HAP-1 (cell line): ENCODE results near the gene STARD7.
"Not testable (repeated sequence)": the region's sequence is repeated elsewhere in the genome, so short reads cannot be mapped to it uniquely, and the experiment has no call there.

ENCODE experiments used
- DNase-seq, 2 experiments: peaks; one replicate each; pipeline ENCODE4 v3.0.0-alpha.2; 2016 to 2020; ENCODE audit warnings: low spot score in 2 of 2
- H3K27me3 ChIP-seq: fragments of 250-450 bp; sonication (Bioruptor Pico); 2 replicates; pipeline ENCODE4 v1.5.1; 2020; ENCODE audit warnings: low read depth, mild to moderate bottlenecking, moderate library complexity
- H3K36me3 ChIP-seq: fragments of 250-450 bp; sonication (Bioruptor Pico); replicated peaks from 2 replicates; pipeline ENCODE4 v1.5.1; 2020; ENCODE audit warnings: mild to moderate bottlenecking
- H3K4me1 ChIP-seq: fragments of 250-450 bp; sonication (Bioruptor Pico); 2 replicates; pipeline ENCODE4 v1.5.1; 2020; ENCODE audit warnings: mild to moderate bottlenecking
- H3K4me3 ChIP-seq: fragments of 250-450 bp; sonication (Bioruptor Pico); 2 replicates; pipeline ENCODE4 v1.5.1; 2020; ENCODE audit warnings: mild to moderate bottlenecking, moderate library complexity
- H3K9me3 ChIP-seq: fragments of 250-450 bp; sonication (Bioruptor Pico); 2 replicates; pipeline ENCODE4 v1.5.1; 2020; ENCODE audit warnings: mild to moderate bottlenecking, moderate library complexity
- in situ Hi-C: fragments of 300-500 bp; cut with MboI; formaldehyde crosslinking; loops from 3 replicates; pipeline ENCODE4 v1.14.3; 2020; ENCODE audit warnings: low sequenced_read_pairs, inconsistent platforms, mixed read lengths

The STARD7 gene

GRCh38 chr2:96148410-96149217 lies 60.0 kb downstream of the STARD7 start:
- Histone ChIP-seq H3K27me3 (no peaks in the 10 kb centered on the region), H3K4me1 (peaks cover 10% of the 10 kb centered on the region), H3K9me3 (no peaks in the 10 kb centered on the region), H3K4me3 (no peak overlapping the region), H3K36me3 (peaks cover 4% of the 10 kb centered on the region; the same call in 1 of the 2 replicates)
- in situ Hi-C loops, result no loop called here
- DNase-seq, result no peak

DNA sequence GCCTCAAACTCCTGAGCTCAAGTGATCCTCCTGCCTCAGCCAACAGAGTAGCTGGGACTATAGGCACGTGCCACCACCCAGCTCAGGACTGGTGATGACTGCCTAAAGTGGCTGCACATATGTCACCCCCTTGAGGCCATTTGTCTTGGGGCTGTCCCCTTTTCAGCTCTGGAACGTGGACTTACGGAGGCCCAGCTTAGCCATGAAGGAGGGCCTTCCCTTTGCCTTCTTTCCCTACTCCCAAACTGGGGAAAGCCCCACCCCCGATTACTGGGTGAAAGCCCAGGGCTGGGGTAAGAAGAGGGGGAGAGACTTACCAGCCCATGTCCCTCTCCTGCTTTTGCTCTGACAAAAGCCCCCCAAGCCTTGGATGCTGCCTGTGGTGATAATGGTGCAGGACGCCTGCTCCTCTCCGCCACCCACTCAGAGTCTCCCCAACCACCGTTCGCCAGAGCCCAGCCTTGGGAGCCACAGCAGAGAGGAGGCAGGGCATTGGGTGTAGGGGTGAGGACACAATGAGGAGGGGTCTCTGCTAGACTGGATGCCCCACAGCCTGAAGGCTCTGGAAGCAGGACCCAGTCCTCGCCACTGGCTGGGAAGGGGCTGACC lies 60.9 kb downstream of the STARD7 start:
- DNase-seq, result no peak
- no peak overlapping the region for H3K4me3 ChIP-seq
- in situ Hi-C loops, result no loop called here
- H3K9me3 ChIP-seq, result no peaks in the 10 kb centered on the region
- peaks cover 13% of the 10 kb centered on the region; the same call in 1 of the 2 replicates for H3K36me3 ChIP-seq
- H3K27me3 ChIP-seq, result no peaks in the 10 kb centered on the region
- H3K4me1 ChIP-seq, result peaks cover 12% of the 10 kb centered on the region

- Histone ChIP-seq H3K36me3 (peaks cover 13% of the 10 kb centered on the region; the same call in 1 of the 2 replicates), H3K27me3 (no peaks in the 10 kb centered on the region), H3K4me1 (peaks cover 12% of the 10 kb centered on the region), H3K9me3 (no peaks in the 10 kb centered on the region), H3K4me3 (no peak overlapping the region)
- in situ Hi-C loops, result no loop called here
- DNase-seq, result no peak
These were observed 61.6 kb downstream of the STARD7 start for GRCh38 chr2:96146881-96147592.

DNA sequence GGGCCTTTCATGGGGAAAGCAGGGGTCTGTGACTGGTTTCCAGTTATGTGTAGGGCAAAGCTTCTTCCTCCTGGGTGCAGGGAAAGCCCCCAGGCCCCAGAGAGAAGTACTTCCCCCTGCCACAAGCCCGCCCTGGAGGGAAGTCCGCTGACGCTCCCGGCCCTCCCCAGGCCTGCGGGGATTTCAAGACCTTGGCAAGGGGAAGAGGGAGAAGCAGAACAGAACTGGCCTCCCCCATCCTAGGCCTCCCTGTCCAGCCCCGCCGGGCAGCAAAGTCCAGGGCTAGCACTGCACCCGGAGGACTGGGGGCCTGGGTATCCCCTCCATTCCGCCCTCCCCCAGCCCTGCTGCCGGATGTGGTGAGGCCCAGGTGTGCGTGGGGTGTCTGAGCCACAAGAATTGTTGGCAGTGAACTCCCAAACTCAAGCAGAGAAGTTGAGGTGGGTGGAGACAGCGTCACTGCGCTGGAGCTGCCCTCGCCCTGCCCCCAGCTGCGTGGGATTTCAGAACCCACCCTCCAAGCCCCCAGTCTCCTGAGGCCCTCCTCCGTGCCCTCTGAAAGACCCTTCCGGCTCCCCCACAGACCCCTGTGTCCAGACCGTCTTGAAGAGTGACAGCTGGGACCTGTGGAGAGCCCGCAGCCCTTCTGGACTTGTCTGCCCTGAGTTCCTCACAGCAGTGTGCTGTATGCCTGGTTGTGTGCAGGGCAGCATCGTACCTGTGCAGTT lies 62.3 kb downstream of the STARD7 start:
- in situ Hi-C loops, result no loop called here
- H3K9me3 ChIP-seq, result no peaks in the 10 kb centered on the region
- H3K36me3 ChIP-seq, result peaks cover 13% of the 10 kb centered on the region; the same call in 1 of the 2 replicates
- H3K4me3 ChIP-seq, result no peak overlapping the region
- H3K27me3 ChIP-seq, result no peaks in the 10 kb centered on the region
- peaks cover 12% of the 10 kb centered on the region for H3K4me1 ChIP-seq
- no peak for DNase-seq

DNA sequence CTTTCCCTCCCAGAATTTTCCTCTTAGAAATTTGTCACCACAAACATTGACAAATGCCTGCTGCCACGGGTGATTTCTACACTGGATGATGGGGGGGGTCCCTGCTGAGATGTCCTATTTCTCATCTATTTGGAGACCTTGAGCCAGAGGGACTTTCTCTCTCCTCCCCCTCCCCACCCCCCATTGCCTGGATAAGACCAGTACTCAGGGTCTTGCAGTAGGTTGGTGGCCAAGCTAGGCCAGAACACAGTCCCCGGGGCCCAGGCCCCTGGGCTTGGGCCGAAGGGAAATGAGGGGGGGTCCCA lies 62.8 kb downstream of the STARD7 start:
- Histone ChIP-seq H3K27me3 (no peaks in the 10 kb centered on the region), H3K36me3 (peaks cover 13% of the 10 kb centered on the region; the same call in 1 of the 2 replicates), H3K4me3 (peak overlapping the region; percentile 52; the same call in 1 of the 2 replicates), H3K9me3 (no peaks in the 10 kb centered on the region), H3K4me1 (peaks cover 12% of the 10 kb centered on the region)
- in situ Hi-C loops, result no loop called here
- no peak for DNase-seq

DNA sequence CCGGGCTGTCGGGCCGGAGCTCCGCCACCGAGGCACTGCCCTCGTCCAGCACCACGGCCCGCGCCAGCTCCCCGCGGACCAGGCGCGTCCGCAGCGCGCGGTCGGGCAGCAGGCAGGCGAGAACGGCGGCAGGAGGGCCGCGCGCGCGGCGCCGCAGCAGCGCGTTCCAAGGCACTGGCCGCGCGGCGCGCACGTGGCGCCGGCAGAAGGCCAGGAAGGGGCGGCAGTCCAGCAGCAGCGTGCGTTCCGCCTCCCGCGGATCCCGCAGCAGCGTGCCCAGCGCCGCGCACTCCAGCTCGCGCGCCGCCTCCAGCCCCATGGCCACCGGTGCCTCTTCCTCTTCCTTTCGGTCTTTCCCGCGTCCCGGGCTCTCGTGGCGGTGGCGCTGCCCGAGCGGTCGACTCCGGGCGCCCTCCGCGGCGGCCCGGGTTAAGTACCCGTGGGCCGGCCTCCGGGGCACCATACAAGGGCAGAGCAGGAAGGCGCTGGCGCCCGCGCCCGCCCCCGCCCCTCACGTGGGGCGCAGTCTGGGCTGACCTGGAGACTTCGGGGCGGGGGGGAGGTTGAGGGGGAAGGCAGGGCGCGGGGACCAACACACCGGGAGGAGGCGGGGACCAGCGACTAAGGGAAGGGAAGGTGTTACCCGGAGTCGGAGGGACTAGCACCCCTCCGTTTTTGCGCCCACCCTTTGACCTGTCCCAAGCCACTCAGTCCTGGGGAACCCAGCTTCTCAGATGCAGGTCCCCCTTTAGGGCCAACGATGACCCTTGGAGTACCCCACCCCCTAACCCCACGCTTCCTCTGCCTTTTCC lies 63.4 kb downstream of the STARD7 start, which contains the start of gene DUSP2:
TSS of gene DUSP2 (minus strand) at position 405 of the 812 bp plus-strand sequence. CDS start at position 319, 86 bp downstream.
- Histone ChIP-seq H3K36me3 (peaks cover 13% of the 10 kb centered on the region; the same call in 1 of the 2 replicates), H3K4me3 (peak within 1 kb of the TSS; percentile 52), H3K27me3 (no peaks in the 10 kb centered on the region), H3K9me3 (no peaks in the 10 kb centered on the region), H3K4me1 (peaks cover 12% of the 10 kb centered on the region)
- in situ Hi-C loops, result no loop called here
- DNase-seq, result peak; percentile 50 to 81

DNA sequence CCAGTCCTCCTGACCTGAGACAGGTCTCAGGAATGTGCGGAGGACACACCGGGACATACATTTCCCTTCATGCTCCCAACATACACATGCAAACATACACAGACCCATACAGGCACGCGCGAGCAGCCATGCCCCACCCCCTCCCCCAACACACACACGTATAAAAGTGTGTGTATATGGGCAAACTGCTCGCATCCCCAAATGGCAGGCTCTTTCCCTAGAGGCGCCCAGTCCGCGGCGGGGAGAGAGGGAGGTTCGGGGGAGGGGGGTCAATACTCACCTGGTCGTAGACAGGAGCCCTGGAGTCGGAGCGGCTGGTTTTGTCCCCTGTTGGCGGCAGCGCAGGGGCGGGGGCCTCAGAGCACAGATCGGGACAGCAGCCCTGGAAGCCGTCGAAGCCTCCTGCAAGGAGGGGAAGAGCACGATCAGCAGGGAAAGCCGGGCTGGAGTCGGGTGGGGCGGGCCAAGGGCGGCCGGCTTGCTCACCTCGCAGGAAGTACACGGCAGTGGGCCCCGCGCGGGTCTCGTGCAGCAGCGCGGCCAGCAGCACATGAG lies 64.1 kb downstream of the STARD7 start:
- H3K4me1 ChIP-seq, result peaks cover 12% of the 10 kb centered on the region
- no peaks in the 10 kb centered on the region for H3K27me3 ChIP-seq
- in situ Hi-C loops, result no loop called here
- H3K36me3 ChIP-seq, result peaks cover 13% of the 10 kb centered on the region; the same call in 1 of the 2 replicates
- no peaks in the 10 kb centered on the region for H3K9me3 ChIP-seq
- peak overlapping the region; percentile 52 for H3K4me3 ChIP-seq
- DNase-seq, result peak; percentile 12 to 54

DNA sequence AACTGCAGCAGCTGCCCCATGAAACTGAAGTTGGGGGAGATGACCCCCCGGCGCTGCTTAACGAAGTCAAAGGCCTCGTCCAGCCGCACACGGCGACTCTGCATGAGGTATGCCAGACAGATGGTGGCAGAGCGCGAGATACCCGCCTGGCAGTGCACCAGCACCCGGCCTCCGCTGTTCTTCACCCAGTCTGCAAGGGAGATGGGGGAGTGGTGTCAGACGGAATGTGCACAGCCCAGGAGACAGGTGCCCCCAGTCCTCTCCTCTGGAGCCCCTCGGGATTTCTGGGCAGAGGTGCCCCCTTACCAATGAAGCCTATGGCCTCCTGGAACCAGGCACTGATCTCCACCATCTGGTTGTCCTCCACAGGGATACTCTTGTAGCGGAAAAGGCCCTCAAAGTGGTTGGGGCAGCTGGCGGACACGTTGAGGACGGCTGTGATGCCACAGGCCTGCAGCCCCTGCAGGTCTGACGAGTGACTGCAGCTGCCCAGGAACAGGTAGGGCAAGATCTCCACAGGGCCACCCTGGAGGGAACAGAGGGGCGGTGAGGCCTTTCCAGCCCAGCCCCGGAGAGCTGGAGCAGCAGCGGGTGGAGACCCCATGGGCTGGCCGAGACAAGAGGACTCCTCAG lies 64.7 kb downstream of the STARD7 start:
- peaks cover 13% of the 10 kb centered on the region; the same call in 1 of the 2 replicates for H3K36me3 ChIP-seq
- in situ Hi-C loops, result no loop called here
- H3K4me1 ChIP-seq, result peaks cover 12% of the 10 kb centered on the region
- no peaks in the 10 kb centered on the region for H3K27me3 ChIP-seq
- peak; percentile 13 to 68 for DNase-seq
- H3K9me3 ChIP-seq, result no peaks in the 10 kb centered on the region
- H3K4me3 ChIP-seq, result peak overlapping the region; percentile 52

GRCh38 chr2:96143231-96143847 lies 65.3 kb downstream of the STARD7 start:
- H3K36me3 ChIP-seq, result peaks cover 13% of the 10 kb centered on the region; the same call in 1 of the 2 replicates
- H3K4me1 ChIP-seq, result peaks cover 12% of the 10 kb centered on the region
- no peak for DNase-seq
- no peaks in the 10 kb centered on the region for H3K27me3 ChIP-seq
- no peaks in the 10 kb centered on the region for H3K9me3 ChIP-seq
- in situ Hi-C loops, result no loop called here
- H3K4me3 ChIP-seq, result peak overlapping the region; percentile 52

DNA sequence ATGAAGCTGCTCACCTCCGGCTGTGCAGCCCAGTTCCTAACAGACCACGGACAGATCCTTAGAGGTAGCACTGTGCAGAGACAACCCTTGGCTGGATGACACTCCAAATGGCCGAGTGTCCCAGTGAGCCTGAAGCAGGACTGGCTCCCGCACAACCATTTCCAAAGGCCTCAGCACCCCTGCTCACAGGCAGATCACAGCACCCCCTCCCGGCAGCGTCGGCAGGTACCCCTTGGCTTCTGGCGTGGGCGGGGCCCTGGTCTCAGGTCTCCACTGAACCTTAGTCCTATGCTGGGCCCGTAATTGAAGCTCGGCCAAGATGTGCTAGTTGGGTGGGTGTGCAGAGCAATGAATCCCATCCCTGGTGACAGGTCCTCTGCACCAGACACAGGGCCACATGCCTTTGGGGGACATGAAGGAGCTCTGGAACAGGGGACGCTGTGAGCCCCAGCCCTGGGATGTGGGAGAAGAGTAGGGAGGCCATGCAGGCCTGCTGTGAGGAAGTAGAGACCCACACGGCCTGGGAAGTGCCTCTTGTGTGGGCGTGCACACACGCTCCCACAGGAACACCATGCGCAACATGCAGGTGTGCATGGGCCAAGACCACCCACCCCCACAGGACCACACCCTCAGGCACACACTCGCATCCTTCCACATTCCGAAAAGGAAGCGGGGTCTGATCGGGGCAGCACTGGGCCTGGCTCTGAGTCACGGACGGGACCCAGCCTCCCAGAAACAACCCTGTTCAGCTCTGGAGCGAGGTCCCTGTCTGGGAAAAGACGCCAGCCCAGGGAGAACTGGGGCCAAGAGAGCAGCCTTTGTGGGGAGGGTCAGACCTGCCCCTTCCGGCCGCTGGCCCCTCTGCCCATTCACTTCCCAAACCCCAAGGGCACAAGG lies 66.2 kb downstream of the STARD7 start:
- H3K4me1 ChIP-seq, result peaks cover 12% of the 10 kb centered on the region
- H3K4me3 ChIP-seq, result no peak overlapping the region

DNA sequence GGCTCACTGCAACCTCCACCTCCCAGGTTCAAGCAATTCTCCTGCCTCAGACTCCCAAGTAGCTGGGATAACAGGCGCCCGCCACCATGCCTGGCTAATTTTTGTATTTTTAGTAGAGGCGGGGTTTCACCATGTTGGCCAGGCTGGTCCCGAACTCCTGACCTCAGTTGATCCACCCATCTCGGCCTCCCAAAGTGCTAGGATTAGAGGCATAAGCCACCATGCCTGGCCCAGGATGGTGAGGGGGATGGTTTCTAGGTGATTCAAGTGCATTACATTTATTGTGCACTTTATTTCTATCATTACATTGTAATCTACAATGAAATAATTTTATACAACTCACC lies 67.0 kb downstream of the STARD7 start:
- H3K27me3 ChIP-seq, H3K9me3 ChIP-seq, H3K4me3 ChIP-seq, in situ Hi-C loops, DNase-seq: not testable (repeated sequence)
- Histone ChIP-seq H3K4me1 (peaks cover 12% of the 10 kb centered on the region), H3K36me3 (peaks cover 13% of the 10 kb centered on the region; the same call in 1 of the 2 replicates)

More for the DNA sequence above, 66.2 kb downstream of the STARD7 start:
- peaks cover 13% of the 10 kb centered on the region; the same call in 1 of the 2 replicates for H3K36me3 ChIP-seq
- H3K9me3 ChIP-seq, result no peaks in the 10 kb centered on the region
- DNase-seq, result no peak
- in situ Hi-C loops, result no loop called here
- no peaks in the 10 kb centered on the region for H3K27me3 ChIP-seq
